Testis (tissue), 3 donors: Measurements from ENCODE around the gene CAPZA1. TPM values are rescaled to one million over a fixed set of nuclear protein-coding genes. Genes with fewer than 3 reads are reported as not detected.

Experiments
- DNase-seq: peaks from one replicate; pipeline ENCODE4 v3.0.0-alpha.2; 2019
- H3K27ac ChIP-seq, 2 donors: fragments of 200-600 bp; sonication (generic); one replicate each; pipeline ENCODE4 v1.5.1; 2019
- H3K27me3 ChIP-seq: fragments of 200-600 bp; sonication (generic); one replicate; pipeline ENCODE4 v1.5.1; 2019
- H3K36me3 ChIP-seq: fragments of 200-600 bp; sonication (generic); one replicate; pipeline ENCODE4 v1.5.1; 2017; ENCODE audit warnings: low read depth; ENCODE audit errors: missing control alignments
- H3K4me1 ChIP-seq: fragments of 200-600 bp; sonication (generic); one replicate; pipeline ENCODE4 v1.5.1; 2019
- H3K4me3 ChIP-seq, 2 donors: fragments of 200-600 bp; sonication (generic); one replicate each; pipeline ENCODE4 v1.5.1; 2017 to 2019
- H3K9me3 ChIP-seq: fragments of 200-600 bp; sonication (generic); one replicate; pipeline ENCODE4 v1.5.1; 2017
- CTCF ChIP-seq, 3 experiments: fragments of 450-650 bp in 2 of 3; fragments of 200-600 bp in 1 of 3; sonication (generic) in 1 of 3; IDR thresholded peaks; one replicate each; pipeline ENCODE4 v1.5.1; 2016 to 2019; ENCODE audit warnings: antibody characterized with exemption in 3 of 3, mild to moderate bottlenecking in 2 of 3, moderate library complexity in 1 of 3
- POLR2A ChIP-seq: fragments of 450-650 bp; IDR thresholded peaks from one replicate; pipeline ENCODE4 v1.6.1; 2017; ENCODE audit warnings: antibody characterized with exemption, mild to moderate bottlenecking, moderate library complexity
- WGBS, 2 donors: methylation state at CpG; one replicate each; pipeline ENCODE4 v1.1.5; 2018; 5-methylcytosine and 5-hydroxymethylcytosine counted together
- intact Hi-C: fragments of 100-400 bp; cut with DNase I; formaldehyde crosslinking; loops from one replicate; pipeline ENCODE4 v1.15.1; 2023; ENCODE audit warnings: low total_unique reads
- polyA plus RNA-seq: library from polyadenylated mRNA; stranded (reverse); fragments of 350-450 nt; fragmentation: Illumina TruSeq; extraction: RNeasy Lipid Tissue Mini Kit (QIAGEN cat#74804); gene quantifications from one replicate; pipeline ENCODE4 v1.2.3, GENCODE V29; 2014; ENCODE audit warnings: low read depth, low replicate concordance; ENCODE audit not compliant: insufficient read depth
- total RNA-seq, 2 donors: library from RNA; depleted of rRNA; stranded (reverse); fragments of >200 nt; gene quantifications; one replicate each; pipeline ENCODE4 v1.2.3, GENCODE V29; 2016

Gene CAPZA1
- total and polyA plus RNA-seq, 3 donors from 2014 or later: 120 to 148 (median 144) TPM

GRCh38 chr1:112712701-112713128 lies 93.1 kb downstream of the CAPZA1 start:
- intact Hi-C loops: no loop called here
- 81 to 96% methylated on average over 7 to 9 of the region's 9 CpGs for WGBS, 2 donors
- TF ChIP-seq POLR2A: no peak
- no peak for TF ChIP-seq CTCF (IDR thresholded peaks at IDR 0.05)

GRCh38 chr1:112713466-112714312 lies 94.1 kb downstream of the CAPZA1 start:
- intact Hi-C loops: no loop called here
- peak overlapping the region; percentile 60 to 68 for H3K4me3 ChIP-seq
- H3K9me3 ChIP-seq: no peaks in the 10 kb centered on the region
- TF ChIP-seq POLR2A: no peak
- no peak for TF ChIP-seq CTCF (IDR thresholded peaks at IDR 0.05)
- H3K4me1 ChIP-seq: peaks cover 12% of the 10 kb centered on the region
- H3K27ac ChIP-seq: no peak overlapping the region
- no peak for DNase-seq
- H3K36me3 ChIP-seq: no peaks in the 10 kb centered on the region
- 38 to 49% methylated on average over 12 to 14 of the region's 14 CpGs for WGBS, 2 donors
- no peaks in the 10 kb centered on the region for H3K27me3 ChIP-seq

More at GRCh38 chr1:112712701-112713128, 93.1 kb downstream of the CAPZA1 start:
- Histone ChIP-seq H3K9me3 (no peaks in the 10 kb centered on the region), H3K27ac (no peak overlapping the region), H3K36me3 (no peaks in the 10 kb centered on the region), H3K4me1 (peaks cover 12% of the 10 kb centered on the region), H3K27me3 (no peaks in the 10 kb centered on the region), H3K4me3 (no peak overlapping the region)
- DNase-seq: no peak

- Histone ChIP-seq H3K27me3 (no peaks in the 10 kb centered on the region), H3K27ac (peak overlapping the region in 1 of 2 donors; percentile 68), H3K4me1 (peaks cover 15% of the 10 kb centered on the region), H3K36me3 (no peaks in the 10 kb centered on the region), H3K4me3 (peak overlapping the region; percentile 60 to 68), H3K9me3 (no peaks in the 10 kb centered on the region)
- intact Hi-C loops: loop anchor here (5.0 kb wide), 1 partner anchor 88 kb away; no protein-coding TSS in a partner anchor
- no peak for TF ChIP-seq CTCF (IDR thresholded peaks at IDR 0.05)
- TF ChIP-seq POLR2A: no peak
- no peak for DNase-seq
- 1 to 3% methylated on average over 50 to 59 of the region's 86 CpGs for WGBS, 2 donors
Observed at GRCh38 chr1:112714313-112715263, 95.0 kb downstream of the CAPZA1 start.

GRCh38 chr1:112715264-112716053 lies 95.8 kb downstream of the CAPZA1 start, which contains the start of gene PPM1J:
PPM1J (minus strand) TSS chr1:112715332; CDS start chr1:112715301, 31 bp downstream.
- WGBS, 2 donors: 0 to 1% methylated on average over 10 to 46 of the region's 51 CpGs
- Histone ChIP-seq H3K9me3 (no peaks in the 10 kb centered on the region), H3K4me1 (peaks cover 15% of the 10 kb centered on the region), H3K36me3 (no peaks in the 10 kb centered on the region), H3K4me3 (peak within 1 kb of the TSS; percentile 60 to 68), H3K27ac (peak within 1 kb of the TSS; percentile 20 to 68), H3K27me3 (no peaks in the 10 kb centered on the region)
- peak; percentile 96 for DNase-seq
- no peak for TF ChIP-seq CTCF (IDR thresholded peaks at IDR 0.05)
- TF ChIP-seq POLR2A: no peak
- intact Hi-C loops: loop anchor here (5.0 kb wide), 1 partner anchor 87 kb away; no protein-coding TSS in a partner anchor
